GM12801 (cell line): ENCODE measurements around the gene ZSCAN25.

Experiments used
- CTCF ChIP-seq: IDR thresholded peaks from one replicate; pipeline ENCODE4 v1.5.1; 2011; ENCODE audit warnings: control low read depth; ENCODE audit not compliant: insufficient read length; ENCODE audit errors: extremely low read depth

Gene ZSCAN25

DNA sequence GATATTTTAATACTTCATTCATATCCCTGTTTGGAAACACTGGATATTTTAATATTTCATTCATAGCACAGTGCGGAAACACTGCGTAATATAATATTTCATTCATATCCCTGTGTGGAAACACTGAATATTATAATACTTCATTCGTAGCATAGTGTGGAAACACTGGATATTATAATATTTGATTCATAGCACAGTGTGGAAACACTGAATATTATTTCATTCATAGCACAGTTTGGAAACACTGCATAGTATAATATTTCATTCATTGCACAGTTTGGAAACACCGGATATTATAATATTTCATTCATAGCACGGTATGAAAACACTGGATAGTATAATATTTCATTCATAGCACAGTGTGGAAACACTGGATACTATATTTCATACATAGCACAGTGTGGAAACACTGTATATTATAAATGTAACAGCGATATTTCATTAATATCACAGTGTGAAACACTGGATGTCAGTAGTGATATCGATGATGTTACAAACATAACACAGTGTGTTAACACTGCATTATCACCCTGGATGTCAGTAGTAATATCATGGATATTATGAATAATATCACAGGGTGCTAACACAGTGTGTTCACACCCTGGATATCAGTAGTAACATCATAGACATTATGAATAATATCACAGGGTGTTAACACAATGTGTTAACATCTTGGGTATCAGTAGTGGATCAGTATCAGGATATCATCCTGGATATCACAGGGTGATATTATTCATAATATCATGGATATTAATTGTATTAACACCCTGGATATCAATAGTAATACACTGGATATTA lies 21.6 kb upstream of the ZSCAN25 start:
- TF ChIP-seq CTCF = no peak

GRCh38 chr7:99596408-99596955 lies 20.3 kb upstream of the ZSCAN25 start:
- no peak for TF ChIP-seq CTCF

GRCh38 chr7:99597762-99598501 lies 18.8 kb upstream of the ZSCAN25 start, which contains the start of gene TMEM225B:
TSS of gene TMEM225B (plus strand) at chr7:99598267. CDS start at chr7:99604389, 6,122 bp downstream.
- no peak for TF ChIP-seq CTCF

DNA sequence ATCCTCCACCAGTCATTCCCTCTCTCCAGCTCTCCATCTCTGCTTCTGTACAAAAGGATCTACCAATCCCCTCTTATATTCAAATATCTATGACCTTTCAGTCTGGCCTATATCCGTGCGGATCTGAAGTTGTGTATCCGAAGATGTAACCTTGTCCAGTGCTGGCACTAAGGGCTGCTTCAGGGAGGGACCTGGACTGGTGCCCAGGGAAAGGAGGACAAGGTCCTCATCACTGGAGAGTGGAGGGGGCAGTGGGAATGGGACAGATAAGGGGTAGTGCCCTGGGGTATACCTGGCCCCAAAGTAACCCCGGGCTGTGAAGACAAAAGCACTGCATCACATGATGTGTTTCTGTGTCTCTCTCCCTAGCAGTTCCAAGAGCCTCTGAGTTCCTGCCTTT lies 16.9 kb upstream of the ZSCAN25 start:
- TF ChIP-seq CTCF = no peak

- TF ChIP-seq CTCF = no peak
Observed at GRCh38 chr7:99601656-99602310, 15.0 kb upstream of the ZSCAN25 start.

DNA sequence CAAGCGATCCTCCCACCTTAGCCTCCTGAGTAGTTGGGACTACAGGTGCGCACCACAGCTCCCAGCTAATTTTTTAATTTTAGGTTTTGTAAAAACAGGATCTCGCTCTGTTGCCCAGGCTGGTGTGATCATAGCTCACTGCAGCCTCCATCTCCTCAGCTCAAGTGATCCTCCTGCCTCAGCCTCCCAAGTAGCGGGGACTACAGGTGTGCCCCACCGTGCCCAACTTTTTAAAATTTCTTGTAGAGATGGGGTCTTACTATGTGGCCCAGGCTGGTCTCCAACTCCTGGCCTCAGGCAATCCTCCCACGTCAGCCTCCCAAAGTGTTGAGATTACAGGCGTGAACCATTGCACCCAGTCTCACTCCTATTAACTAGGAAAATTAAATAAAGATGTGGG lies 11.2 kb upstream of the ZSCAN25 start:
- TF ChIP-seq CTCF = no peak

GRCh38 chr7:99606531-99606930 lies 10.2 kb upstream of the ZSCAN25 start:
- TF ChIP-seq CTCF = no peak
